Panc1 (cell line): ENCODE results near the gene CLCN6. TPM values are rescaled to one million over a fixed set of nuclear protein-coding genes. Genes with fewer than 3 reads are reported as not detected.

Experiments
- ATAC-seq: fragments of 200-7000 bp; cut with Tn5 transposase; 2 replicates; pipeline ENCODE4 v1.9.1; 2020; ENCODE audit warnings: mild to moderate bottlenecking, moderate library complexity
- BruUV-seq: library from RNA; stranded (reverse); fragments of 400-500 nt; replicated peaks from 2 replicates; lab custom pipeline; 2021; lab: Mats Ljungman, UMichigan
- CTCF ChIA-PET: fragments of 300-600 bp; sonication (Branson Sonifier 250); formaldehyde crosslinking; loops from one replicate; lab custom pipeline; 2022; ENCODE audit warnings: antibody characterized with exemption; lab: Charles Lee
- POLR2A ChIA-PET: fragments of 300-600 bp; sonication (Branson Sonifier 250); formaldehyde crosslinking; loops from one replicate; lab custom pipeline; 2022; ENCODE audit warnings: antibody characterized with exemption; lab: Charles Lee
- DNase-seq: peaks from one replicate; pipeline ENCODE4 v3.0.0-alpha.2; 2010; ENCODE audit warnings: low read depth, low spot score
- H3K27ac ChIP-seq: 2 replicates; pipeline ENCODE4 v1.5.1; 2011; ENCODE audit warnings: mild to moderate bottlenecking, low read length, inconsistent platforms
- H3K27me3 ChIP-seq: fragments of 200-500 bp; sonication (Bioruptor generic); 2 replicates; pipeline ENCODE4 v1.6.0; 2014; ENCODE audit warnings: low read length, inconsistent platforms; ENCODE audit not compliant: control insufficient read depth, insufficient read depth
- H3K36me3 ChIP-seq: fragments of 200-500 bp; sonication (Bioruptor generic); 2 replicates; pipeline ENCODE4 v1.5.1; 2014; ENCODE audit warnings: inconsistent platforms, mild to moderate bottlenecking, low read length, moderate library complexity; ENCODE audit not compliant: control insufficient read depth, insufficient read depth
- H3K4me1 ChIP-seq: 2 replicates; pipeline ENCODE4 v1.5.1; 2011; ENCODE audit warnings: inconsistent platforms, mild to moderate bottlenecking, low read length, moderate library complexity; ENCODE audit not compliant: control insufficient read depth, insufficient read depth
- H3K4me3 ChIP-seq, 2 experiments: 2 replicates each; pipeline ENCODE4 v1.5.1; 2011 to 2012; ENCODE audit warnings: low read depth in 2 of 2, low read length in 2 of 2, mild to moderate bottlenecking in 2 of 2, inconsistent platforms in 1 of 2, moderate library complexity in 1 of 2
- H3K9me3 ChIP-seq: fragments of 200-500 bp; sonication (Bioruptor generic); 2 replicates; pipeline ENCODE4 v1.5.1; 2014; ENCODE audit warnings: low read depth, mild to moderate bottlenecking, inconsistent platforms, low read length, moderate library complexity; ENCODE audit not compliant: control insufficient read depth, insufficient read depth
- CTCF ChIP-seq: fragments of 450-650 bp; IDR thresholded peaks from 2 replicates; pipeline ENCODE4 v1.5.1; 2017; ENCODE audit warnings: mild to moderate bottlenecking
- POLR2AphosphoS5 ChIP-seq: IDR thresholded peaks from 2 replicates; pipeline ENCODE4 v1.6.1; 2012; ENCODE audit warnings: mild to moderate bottlenecking, low read depth, low read length, moderate library complexity
- SIN3A ChIP-seq: IDR thresholded peaks from 2 replicates; pipeline ENCODE4 v1.6.1; 2012; ENCODE audit warnings: low read depth, mild to moderate bottlenecking, low read length, moderate library complexity, borderline replicate concordance; ENCODE audit not compliant: insufficient read depth
- TCF7L2 ChIP-seq: IDR thresholded peaks from 2 replicates; pipeline ENCODE4 v1.6.1; 2011; ENCODE audit warnings: mild to moderate bottlenecking, low read depth, low read length, inconsistent platforms
- in situ Hi-C: cut with HindIII; loops from 2 replicates; pipeline ENCODE4 v1.10.0; 2016; ENCODE audit warnings: low sequenced_read_pairs, low pct_unique_long_range_greater_than_20kb
- intact Hi-C: fragments of 100-400 bp; cut with micrococcal nuclease; formaldehyde crosslinking; loops from one replicate; pipeline ENCODE4 v1.10.0; 2022; ENCODE audit not compliant: unreplicated experiment
- total RNA-seq: library from RNA; stranded (reverse); gene quantifications from one replicate; pipeline ENCODE4 v1.2.1, GENCODE V29; 2021; ENCODE audit not compliant: unreplicated experiment
- TF ChIP-seq, protein P1 (sequence below), 2 experiments: IDR thresholded peaks; 2 replicates each; pipeline ENCODE4 v1.6.1; 2011 to 2012; ENCODE audit warnings: low read depth in 2 of 2, control low read depth in 1 of 2, low read length in 1 of 2, mild to moderate bottlenecking in 1 of 2, moderate library complexity in 1 of 2; ENCODE audit not compliant: insufficient read depth in 1 of 2

Gene CLCN6
- total RNA-seq, 1 experiment from 2014 or later = 23.6 TPM

- POLR2A ChIA-PET = interaction anchor here (0.6 kb wide), 1 partner anchor 44 kb away, joined by 3 read pairs; no protein-coding TSS in a partner anchor
Observed at GRCh38 chr1:11790101-11790879, 15.7 kb upstream of the CLCN6 start.

GRCh38 chr1:11790880-11791715, 14.9 kb upstream of the CLCN6 start:
- H3K9me3 ChIP-seq = no peaks in the 10 kb centered on the region
- in situ Hi-C loops (no loop called here), intact Hi-C loops (no loop called here)
- no TSS peak for BruUV-seq
- no peak overlapping the region for H3K4me3 ChIP-seq
- no peaks in the 10 kb centered on the region for H3K36me3 ChIP-seq
- TF ChIP-seq SIN3A (no peak), CTCF (no peak), POLR2AphosphoS5 (no peak), TCF7L2 (no peak)
- TF ChIP-seq, protein P1, sequence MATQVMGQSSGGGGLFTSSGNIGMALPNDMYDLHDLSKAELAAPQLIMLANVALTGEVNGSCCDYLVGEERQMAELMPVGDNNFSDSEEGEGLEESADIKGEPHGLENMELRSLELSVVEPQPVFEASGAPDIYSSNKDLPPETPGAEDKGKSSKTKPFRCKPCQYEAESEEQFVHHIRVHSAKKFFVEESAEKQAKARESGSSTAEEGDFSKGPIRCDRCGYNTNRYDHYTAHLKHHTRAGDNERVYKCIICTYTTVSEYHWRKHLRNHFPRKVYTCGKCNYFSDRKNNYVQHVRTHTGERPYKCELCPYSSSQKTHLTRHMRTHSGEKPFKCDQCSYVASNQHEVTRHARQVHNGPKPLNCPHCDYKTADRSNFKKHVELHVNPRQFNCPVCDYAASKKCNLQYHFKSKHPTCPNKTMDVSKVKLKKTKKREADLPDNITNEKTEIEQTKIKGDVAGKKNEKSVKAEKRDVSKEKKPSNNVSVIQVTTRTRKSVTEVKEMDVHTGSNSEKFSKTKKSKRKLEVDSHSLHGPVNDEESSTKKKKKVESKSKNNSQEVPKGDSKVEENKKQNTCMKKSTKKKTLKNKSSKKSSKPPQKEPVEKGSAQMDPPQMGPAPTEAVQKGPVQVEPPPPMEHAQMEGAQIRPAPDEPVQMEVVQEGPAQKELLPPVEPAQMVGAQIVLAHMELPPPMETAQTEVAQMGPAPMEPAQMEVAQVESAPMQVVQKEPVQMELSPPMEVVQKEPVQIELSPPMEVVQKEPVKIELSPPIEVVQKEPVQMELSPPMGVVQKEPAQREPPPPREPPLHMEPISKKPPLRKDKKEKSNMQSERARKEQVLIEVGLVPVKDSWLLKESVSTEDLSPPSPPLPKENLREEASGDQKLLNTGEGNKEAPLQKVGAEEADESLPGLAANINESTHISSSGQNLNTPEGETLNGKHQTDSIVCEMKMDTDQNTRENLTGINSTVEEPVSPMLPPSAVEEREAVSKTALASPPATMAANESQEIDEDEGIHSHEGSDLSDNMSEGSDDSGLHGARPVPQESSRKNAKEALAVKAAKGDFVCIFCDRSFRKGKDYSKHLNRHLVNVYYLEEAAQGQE (IDR thresholded peaks at IDR 0.05; ENCODE audit: insufficient read depth in 1 of 2, low read depth in 2 of 2, low read length in 1 of 2) = no peak
- POLR2A ChIA-PET = interaction anchor here (0.6 kb wide), 1 partner anchor 15 kb away, joined by 3 read pairs; the partner anchor contains the start of genes CLCN6 and MTHFR
- no peak for DNase-seq
- CTCF ChIA-PET = no interaction called here
- H3K4me1 ChIP-seq = peaks cover 13% of the 10 kb centered on the region
- ATAC-seq = no peak
- H3K27ac ChIP-seq = no peak overlapping the region
- H3K27me3 ChIP-seq = no peaks in the 10 kb centered on the region

More at GRCh38 chr1:11790101-11790879, 15.7 kb upstream of the CLCN6 start:
- DNase-seq = no peak
- CTCF ChIA-PET = no interaction called here
- no peak overlapping the region for H3K4me3 ChIP-seq
- no peaks in the 10 kb centered on the region for H3K9me3 ChIP-seq
- in situ Hi-C loops (no loop called here), intact Hi-C loops (no loop called here)
- no peak overlapping the region for H3K27ac ChIP-seq
- no peak for TF ChIP-seq POLR2AphosphoS5
- no peak for TF ChIP-seq TCF7L2
- TF ChIP-seq, protein P1 (IDR thresholded peaks at IDR 0.05; ENCODE audit: insufficient read depth in 1 of 2, low read depth in 2 of 2, low read length in 1 of 2) = no peak
- TF ChIP-seq CTCF = no peak
- no peak for TF ChIP-seq SIN3A
- no peak for ATAC-seq
- no TSS peak for BruUV-seq
- H3K27me3 ChIP-seq = no peaks in the 10 kb centered on the region
- peaks cover 13% of the 10 kb centered on the region for H3K4me1 ChIP-seq
- H3K36me3 ChIP-seq = no peaks in the 10 kb centered on the region
